Calu3 (cell line): ENCODE data around the gene ZNF576. TPM values are rescaled to one million over a fixed set of nuclear protein-coding genes. Genes with fewer than 3 reads are reported as not detected.

Source experiments
- BruUV-seq: library from RNA; stranded (reverse); fragments of 400-500 nt; replicated peaks from 2 replicates; lab custom pipeline; 2021; lab: Mats Ljungman, UMichigan
- CTCF ChIA-PET: fragments of 300-600 bp; sonication (Branson Sonifier 250); formaldehyde crosslinking; loops from one replicate; lab custom pipeline; 2022; ENCODE audit warnings: antibody characterized with exemption; lab: Charles Lee
- DNase-seq: peaks from one replicate; pipeline ENCODE4 v3.0.0; 2022
- H3K27ac Mint-ChIP-seq: one replicate; pipeline ENCODE4 v1.8.0; 2022; ENCODE audit warnings: mixed read lengths; ENCODE audit not compliant: unreplicated experiment
- H3K27me3 Mint-ChIP-seq: one replicate; pipeline ENCODE4 v1.8.0; 2022; ENCODE audit warnings: mixed read lengths; ENCODE audit not compliant: unreplicated experiment
- H3K36me3 Mint-ChIP-seq: one replicate; pipeline ENCODE4 v1.8.0; 2022; ENCODE audit warnings: mild to moderate bottlenecking, moderate library complexity, mixed read lengths; ENCODE audit not compliant: insufficient read depth, unreplicated experiment
- H3K4me1 Mint-ChIP-seq: one replicate; pipeline ENCODE4 v1.8.0; 2022; ENCODE audit warnings: mild to moderate bottlenecking, low read depth, mixed read lengths; ENCODE audit not compliant: unreplicated experiment
- H3K4me3 Mint-ChIP-seq: one replicate; pipeline ENCODE4 v1.8.0; 2022; ENCODE audit warnings: mild to moderate bottlenecking, low read depth, moderate library complexity, mixed read lengths; ENCODE audit not compliant: unreplicated experiment
- H3K9me3 Mint-ChIP-seq: one replicate; pipeline ENCODE4 v1.8.0; 2022; ENCODE audit warnings: low read depth, mixed read lengths; ENCODE audit not compliant: unreplicated experiment
- CTCF ChIP-seq: fragments of 200-600 bp; IDR thresholded peaks from one replicate; pipeline ENCODE4 v1.8.0; 2022; ENCODE audit warnings: antibody characterized with exemption; ENCODE audit not compliant: unreplicated experiment
- intact Hi-C: fragments of 100-400 bp; cut with micrococcal nuclease; formaldehyde crosslinking; loops from one replicate; pipeline ENCODE4 v1.10.0; 2022; ENCODE audit not compliant: unreplicated experiment
- total RNA-seq: library from RNA; stranded (reverse); gene quantifications from 2 replicates; pipeline ENCODE4 v1.2.3, GENCODE V29; 2022

Gene ZNF576
- total RNA-seq, 1 experiment from 2014 or later, result 20.7 TPM

DNA sequence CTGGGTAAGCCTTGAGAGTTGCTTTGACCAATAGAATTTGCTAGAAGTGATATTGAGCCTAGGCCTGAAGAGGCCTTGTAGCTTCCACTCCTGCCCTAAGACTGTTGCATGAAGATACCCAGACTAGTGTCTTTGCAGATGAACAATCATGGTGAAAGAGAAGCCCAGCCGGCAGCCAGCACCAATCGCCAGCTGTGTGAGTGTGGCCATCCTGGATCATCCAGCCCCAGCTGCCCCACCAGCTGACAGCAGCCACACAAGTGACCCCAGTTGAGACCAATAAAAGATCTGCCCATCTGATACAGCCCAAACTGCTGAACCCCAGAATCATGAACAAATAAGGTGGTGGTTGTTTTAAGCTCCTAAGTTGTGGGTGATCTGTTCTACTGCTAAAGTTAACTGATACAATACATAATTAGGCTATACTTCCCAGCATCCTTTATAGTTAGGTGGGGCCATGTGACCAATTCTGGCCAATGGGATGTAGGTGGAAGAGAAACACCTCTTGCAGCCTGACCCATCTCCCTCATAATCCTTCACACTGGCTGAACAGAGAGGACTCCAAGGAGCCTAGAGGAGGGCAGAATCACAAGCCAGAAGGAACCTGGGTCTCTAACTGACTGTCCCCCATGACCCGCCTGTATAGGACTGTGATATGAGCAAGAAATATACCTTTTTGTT is 32.4 kb downstream of the ZNF576 start:
- Mint-ChIP-seq H3K27me3 (no peaks in the 10 kb centered on the region), H3K4me1 (no peaks in the 10 kb centered on the region), H3K36me3 (peaks cover 10% of the 10 kb centered on the region), H3K27ac (no peak overlapping the region), H3K9me3 (no peaks in the 10 kb centered on the region), H3K4me3 (no peak overlapping the region)
- intact Hi-C loops, result no loop called here
- CTCF ChIA-PET, result interaction anchor here (0.6 kb wide), 2 partner anchors 18 to 29 kb away, joined by 3 to 7 read pairs; no protein-coding TSS in a partner anchor
- no peak for TF ChIP-seq CTCF
- no TSS peak for BruUV-seq
- no peak for DNase-seq

DNA sequence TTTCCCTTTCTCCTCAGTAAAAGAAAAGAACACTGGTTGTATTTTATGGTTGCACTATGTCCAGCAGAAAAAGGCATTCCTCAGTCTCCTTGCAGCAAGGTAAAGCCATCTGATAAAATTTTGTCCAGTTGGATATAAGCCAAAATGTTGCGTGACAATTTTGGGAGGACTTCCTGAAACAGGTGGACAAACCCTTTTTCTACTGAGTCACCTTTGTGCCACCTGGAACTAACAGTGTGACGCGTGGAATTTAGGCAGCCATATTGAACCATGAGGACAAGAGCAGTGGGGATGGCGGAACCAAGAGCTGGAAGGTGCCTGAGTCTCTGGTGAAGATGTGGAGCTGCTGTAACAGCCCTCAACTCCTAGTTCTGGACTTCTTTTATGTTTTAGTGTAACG is 35.1 kb downstream of the ZNF576 start:
- no peak overlapping the region for H3K27ac Mint-ChIP-seq
- CTCF ChIA-PET, result no interaction called here
- no peak overlapping the region for H3K4me3 Mint-ChIP-seq
- TF ChIP-seq CTCF, result no peak
- BruUV-seq, result no TSS peak
- no peaks in the 10 kb centered on the region for H3K4me1 Mint-ChIP-seq
- no peak for DNase-seq
- intact Hi-C loops, result no loop called here
- no peaks in the 10 kb centered on the region for H3K27me3 Mint-ChIP-seq
- peaks cover 5% of the 10 kb centered on the region for H3K36me3 Mint-ChIP-seq
- H3K9me3 Mint-ChIP-seq, result no peaks in the 10 kb centered on the region

- peaks cover 13% of the 10 kb centered on the region for H3K27me3 Mint-ChIP-seq
- intact Hi-C loops, result no loop called here
- no TSS peak for BruUV-seq
- peaks cover 6% of the 10 kb centered on the region for H3K36me3 Mint-ChIP-seq
- H3K27ac Mint-ChIP-seq, result no peak overlapping the region
- CTCF ChIA-PET, result interaction anchor here (1.1 kb wide), 1 partner anchor 78 kb away, joined by 3 read pairs; no protein-coding TSS in a partner anchor
- H3K4me3 Mint-ChIP-seq, result no peak overlapping the region
- no peaks in the 10 kb centered on the region for H3K9me3 Mint-ChIP-seq
- no peak for DNase-seq
- no peak for TF ChIP-seq CTCF
- peaks cover 2% of the 10 kb centered on the region for H3K4me1 Mint-ChIP-seq
Measured at GRCh38 chr19:43633520-43633919, 37.1 kb downstream of the ZNF576 start.

DNA sequence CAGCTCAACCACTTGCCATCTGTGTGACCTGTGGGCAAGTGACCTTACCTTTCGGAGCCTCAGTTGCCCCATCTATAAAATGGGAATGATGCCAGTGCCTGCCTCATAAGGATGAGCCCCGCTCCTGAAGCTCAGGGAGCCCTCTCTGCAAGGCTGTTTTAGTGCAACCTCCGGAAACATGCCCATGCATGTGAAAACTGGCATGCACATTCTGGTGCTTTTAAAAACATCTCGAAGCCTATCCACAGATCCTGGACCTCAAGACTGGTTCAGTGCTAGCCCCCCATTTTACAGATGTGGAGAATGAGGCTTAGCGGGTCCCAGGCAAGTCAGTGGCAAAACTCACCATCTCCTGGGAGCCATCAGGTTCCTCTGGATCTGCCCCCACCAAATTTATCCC is 37.7 kb downstream of the ZNF576 start:
- no peak overlapping the region for H3K4me3 Mint-ChIP-seq
- no TSS peak for BruUV-seq
- H3K9me3 Mint-ChIP-seq, result no peaks in the 10 kb centered on the region
- no peak for TF ChIP-seq CTCF
- peaks cover 8% of the 10 kb centered on the region for H3K4me1 Mint-ChIP-seq
- H3K27me3 Mint-ChIP-seq, result peaks cover 18% of the 10 kb centered on the region
- intact Hi-C loops, result no loop called here
- H3K27ac Mint-ChIP-seq, result no peak overlapping the region
- DNase-seq, result no peak
- H3K36me3 Mint-ChIP-seq, result peaks cover 12% of the 10 kb centered on the region
- CTCF ChIA-PET, result interaction anchor here (1.1 kb wide), 1 partner anchor 79 kb away, joined by 3 read pairs; no protein-coding TSS in a partner anchor
